K562 (cell line): ENCODE results near the gene HKDC1. TPM values are rescaled to one million over a fixed set of nuclear protein-coding genes. Genes with fewer than 3 reads are reported as not detected.

ENCODE experiments used
- BACH1 ChIP-seq: fragments of 200-800 bp; sonication (Bioruptor generic); IDR thresholded peaks from 2 replicates; pipeline ENCODE4 v1.6.1; 2016; ENCODE audit warnings: missing genetic modification characterization, missing compliant biosample characterization
- BDP1 ChIP-seq: IDR thresholded peaks from 3 replicates; pipeline ENCODE4 v1.6.1; 2011; ENCODE audit not compliant: insufficient read length, insufficient read depth
- EZH2 ChIP-seq: IDR thresholded peaks from 2 replicates; pipeline ENCODE4 v1.6.1; 2012; ENCODE audit warnings: low read depth, mild to moderate bottlenecking, inconsistent platforms, low read length, borderline replicate concordance
- FUS ChIP-seq: fragments of 200-400 bp; formaldehyde crosslinking; optimal IDR thresholded peaks from 2 replicates; pipeline ENCODE3; 2017; ENCODE audit warnings: low read depth, low read length
- KLF10 ChIP-seq: fragments of 250-450 bp; sonication (Bioruptor Pico); IDR thresholded peaks from 2 replicates; pipeline ENCODE4 v1.6.1; 2021; ENCODE audit warnings: matching md5 sums
- NR1H2 ChIP-seq: sonication (generic); formaldehyde crosslinking; IDR thresholded peaks from 2 replicates; pipeline ENCODE4 v1.4.0; 2020; ENCODE audit warnings: mild to moderate bottlenecking, missing genetic modification reagents
- PHTF2 ChIP-seq: fragments of 250-450 bp; sonication (Bioruptor Pico); IDR thresholded peaks from 2 replicates; pipeline ENCODE4 v1.5.0; 2021; ENCODE audit warnings: mild to moderate bottlenecking
- PTTG1 ChIP-seq: fragments of 450-650 bp; IDR thresholded peaks from 2 replicates; pipeline ENCODE4 v1.6.1; 2016; ENCODE audit warnings: low read depth, mild to moderate bottlenecking, missing genetic modification characterization, missing compliant biosample characterization
- PURB ChIP-seq: sonication (generic); formaldehyde crosslinking; IDR thresholded peaks from 2 replicates; pipeline ENCODE4 v1.9.0; 2021; ENCODE audit warnings: low read depth, mild to moderate bottlenecking, missing genetic modification reagents
- SMARCA5 ChIP-seq: fragments of 450-650 bp; IDR thresholded peaks from 2 replicates; pipeline ENCODE4 v1.6.1; 2016
- TOE1 ChIP-seq, 2 experiments: fragments of 450-650 bp in 1 of 2; sonication (generic) in 1 of 2; formaldehyde crosslinking in 1 of 2; IDR thresholded peaks; 2 replicates each; pipeline versions ENCODE4 v1.7.1 to v1.8.0; 2016 to 2022; ENCODE audit warnings: borderline replicate concordance in 2 of 2, mild to moderate bottlenecking in 2 of 2, antibody characterized with exemption in 1 of 2, inconsistent platforms in 1 of 2, low read depth in 1 of 2, missing genetic modification reagents in 1 of 2, moderate library complexity in 1 of 2
- ZFP36 ChIP-seq: fragments of 150-350 bp; IDR thresholded peaks from 2 replicates; pipeline ENCODE4 v1.6.1; 2018; ENCODE audit warnings: low read length, low read depth; ENCODE audit not compliant: partially characterized antibody
- ZNF224 ChIP-seq: sonication (generic); formaldehyde crosslinking; IDR thresholded peaks from 2 replicates; pipeline ENCODE4 v1.8.0; 2022; ENCODE audit warnings: mild to moderate bottlenecking, missing genetic modification reagents
- ZNF589 ChIP-seq: fragments of 200-800 bp; sonication (Bioruptor generic); IDR thresholded peaks from 2 replicates; pipeline ENCODE4 v1.6.1; 2016; ENCODE audit warnings: low read depth, missing genetic modification characterization, missing compliant biosample characterization
- ZNF695 ChIP-seq: fragments of 450-650 bp; formaldehyde crosslinking; IDR thresholded peaks from 2 replicates; pipeline ENCODE4 v1.4.0; 2020; ENCODE audit warnings: mild to moderate bottlenecking, moderate library complexity
- ZNF699 ChIP-seq: fragments of 250-450 bp; sonication (Bioruptor Pico); IDR thresholded peaks from 2 replicates; pipeline ENCODE4 v1.8.0; 2021; ENCODE audit warnings: mild to moderate bottlenecking, moderate library complexity; ENCODE audit not compliant: insufficient replicate concordance
- ZNF707 ChIP-seq: fragments of 250-450 bp; sonication (Bioruptor Pico); conservative IDR thresholded peaks from 2 replicates; pipeline ENCODE4 v1.8.0; 2022; ENCODE audit warnings: inconsistent platforms, mild to moderate bottlenecking, moderate library complexity
- polyA plus RNA-seq, 8 experiments: library from polyadenylated mRNA; depleted of rRNA in 4 of 8; stranded (reverse) in 5 of 8; unstranded in 3 of 8; fragments of >200 nt; fragmentation: Nextera tagmentation in 2 of 8; fragmentation: Illumina TruSeq in 1 of 8; extraction: Ambion mirVana in 2 of 8; extraction: Trizol in 1 of 8; gene quantifications; 2 replicates each; pipeline versions ENCODE4 v1.2.1 to v1.2.3, GENCODE V29; 2011 to 2014; ENCODE audit warnings: inconsistent platforms in 1 of 8, missing spikeins in 1 of 8
- total RNA-seq, 7 experiments: library from RNA; depleted of rRNA in 6 of 7; stranded (reverse); fragments of >200 nt in 6 of 7; fragmentation: Illumina TruSeq in 2 of 7; extraction: Trizol in 2 of 7; gene quantifications; 2 replicates each; pipeline versions ENCODE4 v1.2.1 to v1.2.3, GENCODE V29; 2011 to 2021; ENCODE audit warnings: low replicate concordance in 1 of 7
- TF ChIP-seq, protein P1 (sequence below): fragments of 250-450 bp; sonication (Bioruptor Pico); IDR thresholded peaks from 2 replicates; pipeline ENCODE4 v1.8.0; 2021; ENCODE audit warnings: borderline replicate concordance, mild to moderate bottlenecking, moderate library complexity; ENCODE audit not compliant: poor library complexity, severe bottlenecking
- TF ChIP-seq, protein P2 (sequence below), 2 experiments: fragments of 450-650 bp in 1 of 2; IDR thresholded peaks; 2 replicates each; pipeline ENCODE4 v1.6.1; 2011 to 2017; ENCODE audit warnings: low read depth in 2 of 2, antibody characterized with exemption in 1 of 2, borderline replicate concordance in 1 of 2, low read length in 1 of 2, mild to moderate bottlenecking in 1 of 2, mixed read lengths in 1 of 2; ENCODE audit not compliant: control insufficient read depth in 1 of 2
- TF ChIP-seq, protein P3 (sequence below): fragments of 250-450 bp; sonication (Bioruptor Pico); IDR thresholded peaks from 2 replicates; pipeline ENCODE4 v1.5.0; 2021
- TF ChIP-seq, protein P4 (sequence below): sonication (generic); formaldehyde crosslinking; IDR thresholded peaks from 2 replicates; pipeline ENCODE4 v1.8.0; 2022; ENCODE audit warnings: mild to moderate bottlenecking, missing genetic modification reagents
- TF ChIP-seq, protein P5 (sequence below): sonication (generic); formaldehyde crosslinking; IDR thresholded peaks from 2 replicates; pipeline ENCODE4 v1.8.0; 2022; ENCODE audit warnings: mild to moderate bottlenecking, missing genetic modification reagents

HKDC1 gene
- total and polyA plus RNA-seq, 9 of the 15 experiments (the other 6 are each of a cell fraction or from before 2014, with no cell fraction given) = 0.04 to 0.22 (median 0.11) TPM; not detected in 5

DNA sequence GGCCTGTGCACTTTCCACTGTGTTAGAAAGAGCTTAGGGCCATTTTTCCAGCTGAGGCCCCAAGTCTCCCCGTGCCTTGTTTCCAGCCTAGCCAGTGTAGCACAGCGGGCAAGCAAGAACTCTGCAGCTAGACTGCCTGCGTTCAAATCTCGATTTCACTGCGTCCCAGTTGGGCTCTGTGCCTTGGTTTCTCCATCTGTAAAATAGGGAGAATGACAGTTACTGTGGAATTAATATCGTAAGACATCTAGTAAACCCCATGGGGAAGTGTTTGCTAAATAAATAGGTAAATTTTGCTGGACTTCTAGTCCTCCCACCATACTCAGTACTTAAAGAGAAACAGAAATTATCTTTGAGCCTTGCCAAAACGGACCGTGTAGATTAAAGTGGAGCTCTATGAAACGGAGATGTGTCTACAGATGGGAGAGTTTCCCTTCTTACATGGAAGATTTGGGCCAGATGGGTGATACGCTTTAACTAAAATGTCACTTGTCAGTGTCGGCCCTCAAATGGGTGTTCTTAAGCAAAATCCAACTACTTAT is 3.5 kb upstream of the HKDC1 start (continued):
- no peak for TF ChIP-seq ZNF224
- no peak for TF ChIP-seq PURB (CRISPR knock-in tag)
- TF ChIP-seq PTTG1 (tag) = 0 out of 2 replicates have a peak, but pooled peaks have one; percentile 30
- TF ChIP-seq TOE1 (IDR thresholded peaks at IDR 0.05; ENCODE audit: borderline replicate concordance) = no peak
- TF ChIP-seq TOE1 (CRISPR knock-in tag; IDR thresholded peaks at IDR 0.05; ENCODE audit: borderline replicate concordance, low read depth) = no peak
- TF ChIP-seq ZNF707 (CRISPR knock-in tag) = no peak
- TF ChIP-seq, protein P1, sequence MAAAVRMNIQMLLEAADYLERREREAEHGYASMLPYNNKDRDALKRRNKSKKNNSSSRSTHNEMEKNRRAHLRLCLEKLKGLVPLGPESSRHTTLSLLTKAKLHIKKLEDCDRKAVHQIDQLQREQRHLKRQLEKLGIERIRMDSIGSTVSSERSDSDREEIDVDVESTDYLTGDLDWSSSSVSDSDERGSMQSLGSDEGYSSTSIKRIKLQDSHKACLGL (CRISPR knock-in tag) = no peak
- TF ChIP-seq, protein P2, sequence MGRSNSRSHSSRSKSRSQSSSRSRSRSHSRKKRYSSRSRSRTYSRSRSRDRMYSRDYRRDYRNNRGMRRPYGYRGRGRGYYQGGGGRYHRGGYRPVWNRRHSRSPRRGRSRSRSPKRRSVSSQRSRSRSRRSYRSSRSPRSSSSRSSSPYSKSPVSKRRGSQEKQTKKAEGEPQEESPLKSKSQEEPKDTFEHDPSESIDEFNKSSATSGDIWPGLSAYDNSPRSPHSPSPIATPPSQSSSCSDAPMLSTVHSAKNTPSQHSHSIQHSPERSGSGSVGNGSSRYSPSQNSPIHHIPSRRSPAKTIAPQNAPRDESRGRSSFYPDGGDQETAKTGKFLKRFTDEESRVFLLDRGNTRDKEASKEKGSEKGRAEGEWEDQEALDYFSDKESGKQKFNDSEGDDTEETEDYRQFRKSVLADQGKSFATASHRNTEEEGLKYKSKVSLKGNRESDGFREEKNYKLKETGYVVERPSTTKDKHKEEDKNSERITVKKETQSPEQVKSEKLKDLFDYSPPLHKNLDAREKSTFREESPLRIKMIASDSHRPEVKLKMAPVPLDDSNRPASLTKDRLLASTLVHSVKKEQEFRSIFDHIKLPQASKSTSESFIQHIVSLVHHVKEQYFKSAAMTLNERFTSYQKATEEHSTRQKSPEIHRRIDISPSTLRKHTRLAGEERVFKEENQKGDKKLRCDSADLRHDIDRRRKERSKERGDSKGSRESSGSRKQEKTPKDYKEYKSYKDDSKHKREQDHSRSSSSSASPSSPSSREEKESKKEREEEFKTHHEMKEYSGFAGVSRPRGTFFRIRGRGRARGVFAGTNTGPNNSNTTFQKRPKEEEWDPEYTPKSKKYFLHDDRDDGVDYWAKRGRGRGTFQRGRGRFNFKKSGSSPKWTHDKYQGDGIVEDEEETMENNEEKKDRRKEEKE (IDR thresholded peaks at IDR 0.05; ENCODE audit: borderline replicate concordance in 1 of 2, control insufficient read depth in 1 of 2, low read depth in 2 of 2, low read length in 1 of 2) = no peak
- TF ChIP-seq PHTF2 (CRISPR knock-in tag) = no peak
- TF ChIP-seq EZH2 = no peak
- no peak for TF ChIP-seq ZFP36
- no peak for TF ChIP-seq NR1H2 (CRISPR knock-in tag)
- no peak for TF ChIP-seq ZNF699 (CRISPR knock-in tag)
- TF ChIP-seq, protein P3, sequence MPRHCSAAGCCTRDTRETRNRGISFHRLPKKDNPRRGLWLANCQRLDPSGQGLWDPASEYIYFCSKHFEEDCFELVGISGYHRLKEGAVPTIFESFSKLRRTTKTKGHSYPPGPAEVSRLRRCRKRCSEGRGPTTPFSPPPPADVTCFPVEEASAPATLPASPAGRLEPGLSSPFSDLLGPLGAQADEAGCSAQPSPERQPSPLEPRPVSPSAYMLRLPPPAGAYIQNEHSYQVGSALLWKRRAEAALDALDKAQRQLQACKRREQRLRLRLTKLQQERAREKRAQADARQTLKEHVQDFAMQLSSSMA (CRISPR knock-in tag) = no peak
- no peak for TF ChIP-seq FUS
- TF ChIP-seq SMARCA5 = no peak
- 0 out of 2 replicates have a peak, but pooled peaks have one; percentile 90 for TF ChIP-seq ZNF589 (CRISPR knock-in tag)
- TF ChIP-seq KLF10 (CRISPR knock-in tag) = no peak
- TF ChIP-seq ZNF695 (CRISPR knock-in tag) = no peak
- TF ChIP-seq BACH1 (tag) = no peak
- TF ChIP-seq, protein P4, sequence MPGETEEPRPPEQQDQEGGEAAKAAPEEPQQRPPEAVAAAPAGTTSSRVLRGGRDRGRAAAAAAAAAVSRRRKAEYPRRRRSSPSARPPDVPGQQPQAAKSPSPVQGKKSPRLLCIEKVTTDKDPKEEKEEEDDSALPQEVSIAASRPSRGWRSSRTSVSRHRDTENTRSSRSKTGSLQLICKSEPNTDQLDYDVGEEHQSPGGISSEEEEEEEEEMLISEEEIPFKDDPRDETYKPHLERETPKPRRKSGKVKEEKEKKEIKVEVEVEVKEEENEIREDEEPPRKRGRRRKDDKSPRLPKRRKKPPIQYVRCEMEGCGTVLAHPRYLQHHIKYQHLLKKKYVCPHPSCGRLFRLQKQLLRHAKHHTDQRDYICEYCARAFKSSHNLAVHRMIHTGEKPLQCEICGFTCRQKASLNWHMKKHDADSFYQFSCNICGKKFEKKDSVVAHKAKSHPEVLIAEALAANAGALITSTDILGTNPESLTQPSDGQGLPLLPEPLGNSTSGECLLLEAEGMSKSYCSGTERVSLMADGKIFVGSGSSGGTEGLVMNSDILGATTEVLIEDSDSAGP = no peak
- no peak for TF ChIP-seq BDP1
- TF ChIP-seq, protein P5, sequence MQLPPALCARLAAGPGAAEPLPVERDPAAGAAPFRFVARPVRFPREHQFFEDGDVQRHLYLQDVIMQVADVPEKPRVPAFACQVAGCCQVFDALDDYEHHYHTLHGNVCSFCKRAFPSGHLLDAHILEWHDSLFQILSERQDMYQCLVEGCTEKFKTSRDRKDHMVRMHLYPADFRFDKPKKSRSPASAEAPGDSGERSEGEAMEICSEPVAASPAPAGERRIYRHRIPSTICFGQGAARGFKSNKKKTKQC (CRISPR knock-in tag) = no peak
